GM19463 (cell line): ENCODE measurements around the gene CD59.
"Not testable (repeated sequence)": the region's sequence is repeated elsewhere in the genome, so short reads cannot be mapped to it uniquely, and the experiment has no call there.

Experiments
- ATAC-seq: cut with Tn5 transposase; IDR thresholded peaks from one replicate; pipeline ENCODE4 v1.9.1; 2021; ENCODE audit warnings: mild to moderate bottlenecking, moderate library complexity; ENCODE audit not compliant: unreplicated experiment

The CD59 gene

GRCh38 chr11:33743291-33743690 lies 7.1 kb upstream of the CD59 start:
- no peak for ATAC-seq

GRCh38 chr11:33742249-33742851 lies 6.1 kb upstream of the CD59 start:
- no peak for ATAC-seq

- no peak for ATAC-seq
Measured at GRCh38 chr11:33741806-33742205, 5.6 kb upstream of the CD59 start.

GRCh38 chr11:33737362-33737821 lies 1.2 kb upstream of the CD59 start:
- ATAC-seq = no peak

- ATAC-seq = peak; percentile 46
Measured at GRCh38 chr11:33735271-33736147, 714 bp downstream of the CD59 start.

- ATAC-seq = no peak
Measured at GRCh38 chr11:33734441-33735270, 1.6 kb downstream of the CD59 start.

- no peak for ATAC-seq
Measured at GRCh38 chr11:33733980-33734379, 2.2 kb downstream of the CD59 start.

GRCh38 chr11:33731723-33732531 lies 4.3 kb downstream of the CD59 start:
- ATAC-seq = peak; percentile 18

- ATAC-seq = no peak
Measured at GRCh38 chr11:33730716-33731115, 5.5 kb downstream of the CD59 start.

- ATAC-seq = not testable (repeated sequence)
Measured at GRCh38 chr11:33729072-33729664, 7.1 kb downstream of the CD59 start.

GRCh38 chr11:33727539-33727938 lies 8.7 kb downstream of the CD59 start:
- ATAC-seq = not testable (repeated sequence)

- no peak for ATAC-seq
Measured at GRCh38 chr11:33725496-33725895, 10.7 kb downstream of the CD59 start.

- ATAC-seq = no peak
Measured at GRCh38 chr11:33724644-33725035, 11.6 kb downstream of the CD59 start.

- ATAC-seq = no peak
Measured at GRCh38 chr11:33723238-33723881, 12.9 kb downstream of the CD59 start.

GRCh38 chr11:33722590-33723234 lies 13.5 kb downstream of the CD59 start:
- peak; percentile 92 for ATAC-seq

GRCh38 chr11:33721984-33722383 lies 14.2 kb downstream of the CD59 start:
- no peak for ATAC-seq

- no peak for ATAC-seq
Measured at GRCh38 chr11:33721426-33721825, 14.8 kb downstream of the CD59 start.

- no peak for ATAC-seq
Measured at GRCh38 chr11:33719587-33719986, 16.6 kb downstream of the CD59 start.

GRCh38 chr11:33718440-33718839 lies 17.8 kb downstream of the CD59 start:
- no peak for ATAC-seq
